GM21526 (cell line): ENCODE measurements around the gene GALP.
"Not testable (repeated sequence)": the region's sequence is repeated elsewhere in the genome, so short reads cannot be mapped to it uniquely, and the experiment has no call there.

Experiments
- ATAC-seq: cut with Tn5 transposase; IDR thresholded peaks from one replicate; pipeline ENCODE4 v1.9.1; 2021; ENCODE audit warnings: moderate library complexity; ENCODE audit not compliant: unreplicated experiment, low FRiP score

The GALP gene

DNA sequence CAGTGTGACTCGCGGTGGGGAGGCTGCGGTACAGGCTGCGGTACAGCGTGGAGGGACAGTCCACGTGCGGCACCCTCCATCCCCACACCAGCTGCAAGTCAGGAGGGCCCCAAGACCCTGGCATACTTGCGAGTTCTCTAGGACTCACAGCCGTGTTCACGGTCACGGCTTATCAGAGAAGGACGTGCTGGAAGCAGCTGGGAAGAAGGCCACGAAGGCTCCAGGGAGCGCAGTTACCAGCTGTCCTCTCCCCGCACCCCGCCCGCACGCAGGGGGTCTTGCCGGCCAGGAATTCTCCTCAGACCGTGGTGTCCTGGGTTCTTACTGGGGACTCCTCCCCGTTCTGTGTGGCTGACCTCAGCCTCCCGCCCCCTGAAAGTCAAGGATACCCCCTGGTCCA is 28.5 kb upstream of the GALP start:
- ATAC-seq: no peak

DNA sequence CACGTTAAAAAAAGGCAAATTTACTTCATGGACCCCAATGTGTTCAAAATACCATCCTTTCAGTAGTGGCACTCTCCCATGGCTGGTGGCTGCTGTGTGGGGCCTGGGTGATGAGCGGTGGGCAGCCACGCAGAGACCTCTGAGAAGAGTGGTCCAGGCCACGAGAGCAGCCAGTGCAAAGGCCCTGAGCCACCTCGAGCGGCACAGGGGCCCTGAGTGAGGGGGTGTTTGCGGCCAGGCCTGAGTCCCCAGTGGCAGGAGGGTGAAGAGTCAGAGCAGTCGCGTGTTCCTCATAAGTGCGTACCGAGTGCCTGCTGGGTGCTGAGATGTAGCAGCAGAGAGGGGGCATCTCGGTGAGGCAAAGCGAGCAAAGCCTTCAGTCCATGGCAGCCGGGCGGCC is 27.7 kb upstream of the GALP start:
- no peak for ATAC-seq

- not testable (repeated sequence) for ATAC-seq
These were observed 26.7 kb upstream of the GALP start for GRCh38 chr19:56148955-56149655.

DNA sequence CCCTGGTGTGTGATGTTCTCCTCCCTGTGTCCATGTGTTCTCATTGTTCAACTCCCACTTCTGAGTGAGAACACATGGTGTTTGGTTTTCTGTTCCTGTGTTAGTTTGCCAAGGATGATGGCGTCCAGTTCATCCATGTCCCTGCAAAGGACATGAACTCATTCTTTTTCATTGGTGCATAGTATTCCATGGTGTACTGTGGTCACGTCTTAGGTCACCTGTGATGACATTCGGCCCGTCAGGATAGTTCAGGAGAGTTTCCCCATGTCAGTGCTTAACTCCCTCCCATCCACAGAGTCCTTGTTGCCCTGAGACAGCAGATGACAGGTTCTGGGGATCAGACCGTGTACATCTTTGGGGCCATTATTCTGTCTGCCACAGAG is 26.2 kb upstream of the GALP start:
- ATAC-seq: no peak

DNA sequence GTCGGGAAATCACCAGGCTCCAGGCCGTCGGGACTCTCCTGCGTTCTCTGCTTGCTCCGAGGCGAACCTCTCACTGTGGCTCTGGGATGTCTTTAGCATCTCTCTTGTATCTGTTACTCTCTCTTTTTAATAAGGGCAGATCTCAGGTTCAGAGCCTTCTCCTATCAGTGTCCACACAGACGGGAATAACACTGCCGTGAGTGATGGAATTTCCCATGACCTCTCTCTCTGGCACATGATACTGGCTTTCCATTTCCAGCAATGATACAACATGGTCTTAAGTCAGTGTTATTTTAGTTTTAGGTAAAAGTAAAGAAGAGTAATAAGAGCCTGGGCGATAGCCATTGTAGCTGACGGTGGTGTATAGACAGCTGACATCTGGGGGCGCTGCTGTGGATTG is 25.4 kb upstream of the GALP start:
- no peak for ATAC-seq

DNA sequence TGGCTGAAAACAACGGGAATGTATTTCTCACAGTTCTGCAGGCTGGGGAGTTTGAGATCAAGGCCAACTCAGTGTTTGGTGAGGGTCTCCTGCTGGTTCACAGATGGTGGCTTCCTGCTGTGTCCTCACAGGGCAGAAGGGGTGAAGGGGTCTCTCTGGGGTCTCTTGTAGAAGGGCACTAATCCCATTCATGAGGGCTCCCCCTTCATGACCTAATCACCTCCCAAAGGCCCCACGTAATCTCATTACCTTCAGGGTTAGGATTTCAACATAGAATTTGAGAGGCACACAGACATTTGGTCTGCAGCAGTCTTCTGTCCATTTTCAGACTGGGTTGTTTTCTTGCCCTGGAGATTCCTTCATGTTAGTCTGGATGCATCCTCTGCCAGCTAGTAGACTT is 23.2 kb upstream of the GALP start:
- no peak for ATAC-seq

- ATAC-seq: no peak
These were observed 22.3 kb upstream of the GALP start for GRCh38 chr19:56153507-56153906.

DNA sequence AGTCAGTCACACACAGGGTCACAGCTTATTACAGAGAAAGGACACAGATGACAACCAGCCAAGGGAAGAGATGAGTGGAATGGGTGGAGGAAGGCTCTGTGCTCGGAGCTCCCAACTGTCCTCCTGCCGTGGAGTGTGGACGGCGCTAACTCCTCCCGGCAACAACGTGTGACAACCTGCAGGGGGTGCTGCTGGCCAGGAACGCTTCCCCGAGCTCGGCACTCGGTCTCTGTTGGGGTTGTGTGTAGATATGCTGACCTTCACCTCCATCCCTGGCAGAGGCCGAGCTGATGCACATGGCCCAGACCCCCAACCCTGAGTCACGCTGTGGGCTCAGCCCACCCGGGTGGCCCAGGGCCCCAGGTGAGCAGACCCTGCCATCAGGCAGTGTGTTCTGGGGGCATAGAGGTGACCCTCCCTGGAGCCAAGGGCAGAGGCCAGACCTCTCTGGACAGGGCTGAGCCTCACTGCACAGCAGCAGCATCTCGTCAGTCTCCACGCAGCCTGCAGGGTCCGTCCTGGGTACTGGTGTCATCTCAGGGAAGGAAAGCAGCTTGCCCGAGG is 20.6 kb upstream of the GALP start:
- no peak for ATAC-seq

- no peak for ATAC-seq
These were observed 19.0 kb upstream of the GALP start for GRCh38 chr19:56156768-56157167.

DNA sequence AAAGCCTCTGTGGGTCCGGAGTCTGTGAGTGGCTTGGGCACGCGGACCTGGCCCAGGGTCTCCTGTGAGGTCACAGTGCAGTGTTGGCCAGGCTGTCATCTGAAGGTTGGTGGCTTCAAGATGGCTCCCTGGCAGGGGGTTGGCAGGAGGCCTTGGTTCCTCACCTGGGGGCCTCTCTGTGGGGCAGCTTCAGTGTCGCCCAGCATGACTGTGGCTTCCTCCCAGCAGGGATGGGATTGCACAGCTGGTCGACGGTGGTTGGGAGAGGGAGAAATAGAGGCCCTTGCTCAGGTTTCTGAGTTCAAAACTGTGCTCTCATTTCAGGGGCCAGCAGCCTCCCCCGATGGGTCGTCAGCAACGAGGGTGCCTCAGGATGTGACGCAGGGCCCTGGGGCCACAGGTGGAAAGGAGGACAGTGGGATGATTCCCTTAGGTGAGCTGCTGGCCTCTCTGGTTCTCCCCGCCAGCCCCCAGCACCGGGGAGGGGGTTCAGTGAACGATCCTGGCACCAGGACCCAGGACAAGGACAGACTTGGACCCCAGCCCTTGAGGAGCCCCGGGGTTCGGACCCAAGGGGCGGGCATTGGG is 17.5 kb upstream of the GALP start:
- ATAC-seq: no peak

DNA sequence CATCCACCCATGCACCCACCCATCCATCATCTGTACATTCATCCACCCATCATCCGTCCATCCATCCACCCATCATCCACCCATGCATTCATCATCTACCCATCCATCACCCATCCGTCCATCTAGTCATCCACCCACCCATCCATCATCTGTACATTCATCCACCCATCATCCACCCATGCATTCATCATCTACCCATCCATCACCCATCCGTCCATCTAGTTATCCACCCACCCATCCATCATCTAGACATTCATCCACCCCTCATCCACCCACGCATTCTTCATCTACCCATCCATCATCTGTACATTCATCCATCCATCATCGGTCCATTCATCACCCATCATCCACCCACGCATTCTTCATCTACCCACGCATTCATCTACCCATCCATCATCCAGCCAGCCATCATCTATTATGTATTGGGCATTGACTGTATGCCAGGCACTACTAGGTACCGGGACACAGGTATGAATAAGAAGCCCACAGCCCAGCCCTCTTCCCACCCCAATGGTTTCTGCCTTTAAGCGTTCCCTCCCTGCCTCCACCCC is 16.7 kb upstream of the GALP start:
- ATAC-seq: no peak

- no peak for ATAC-seq
These were observed 16.1 kb upstream of the GALP start for GRCh38 chr19:56159622-56160271.

DNA sequence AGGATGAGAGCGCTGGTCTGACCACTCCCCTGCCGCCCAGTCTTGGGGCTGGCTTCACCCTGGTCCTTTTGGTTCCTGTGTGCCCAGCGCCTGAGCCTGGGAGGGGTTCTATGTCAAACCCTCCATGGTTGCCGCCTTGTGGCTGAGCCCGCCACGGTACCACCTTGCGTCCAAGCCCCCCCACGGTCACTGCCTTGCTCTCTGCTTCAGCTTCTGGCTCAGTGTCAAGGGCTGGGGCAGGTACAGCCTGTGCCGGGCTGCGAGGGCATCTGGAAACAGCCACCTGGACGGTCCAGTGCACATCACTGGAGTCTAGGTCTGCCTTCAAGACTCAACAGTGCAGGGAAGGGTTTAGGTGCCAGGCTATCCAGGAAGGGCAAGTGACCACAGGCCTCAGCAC is 14.3 kb upstream of the GALP start:
- ATAC-seq: no peak

DNA sequence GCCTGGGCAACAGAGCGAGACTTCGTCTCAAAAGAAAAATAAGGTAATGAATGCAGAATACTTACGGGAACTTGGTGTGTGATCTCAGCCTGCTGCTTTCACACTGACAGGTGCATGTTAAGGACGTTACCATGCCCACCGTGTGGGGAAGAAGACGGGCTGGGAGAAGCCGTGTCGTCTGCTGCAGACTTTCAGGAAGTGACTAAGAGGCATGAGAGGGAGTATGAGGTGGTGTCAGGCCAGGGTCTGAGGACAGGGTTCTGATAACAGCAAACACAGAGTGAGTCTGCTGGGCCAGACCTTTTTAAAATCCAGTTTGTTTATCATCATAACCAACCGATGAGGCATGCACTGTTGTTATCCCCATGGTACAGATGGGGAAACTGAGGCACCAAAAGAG is 13.6 kb upstream of the GALP start:
- ATAC-seq: no peak

GRCh38 chr19:56163097-56163496 is 12.7 kb upstream of the GALP start:
- ATAC-seq: no peak

DNA sequence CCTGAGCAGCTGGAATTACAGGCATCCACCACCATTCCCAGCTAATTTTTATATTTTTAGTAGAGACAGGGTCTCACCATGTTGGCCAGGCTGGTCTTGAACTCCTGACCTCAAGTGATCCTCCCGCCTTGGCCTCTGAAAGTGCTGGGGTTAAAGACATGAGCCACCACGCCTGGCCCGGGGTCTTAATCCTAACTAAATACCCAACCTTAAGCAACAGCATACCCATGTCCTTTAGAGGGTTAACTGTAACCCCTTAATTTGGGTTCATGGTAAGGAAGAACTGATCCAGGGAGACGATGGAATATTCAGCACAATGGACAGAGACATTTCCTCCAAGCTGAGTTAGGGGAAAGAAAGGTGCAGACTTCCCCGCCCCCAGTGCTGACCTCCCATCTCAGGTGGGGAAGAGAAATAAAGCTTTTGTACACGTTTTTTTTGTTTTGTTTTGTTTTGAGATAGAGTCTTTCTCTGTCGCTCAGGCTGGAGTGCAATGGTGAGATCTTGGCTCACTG is 8.7 kb upstream of the GALP start:
- no peak for ATAC-seq

GRCh38 chr19:56170261-56170660 is 5.5 kb upstream of the GALP start:
- ATAC-seq: no peak

GRCh38 chr19:56174086-56174485 is 1.7 kb upstream of the GALP start:
- no peak for ATAC-seq

GRCh38 chr19:56174550-56174949 is 1.3 kb upstream of the GALP start:
- ATAC-seq: no peak

GRCh38 chr19:56176310-56176709 is 502 bp downstream of the GALP start:
- ATAC-seq: not testable (repeated sequence)

GRCh38 chr19:56176881-56177280 is 1.1 kb downstream of the GALP start:
- no peak for ATAC-seq
